ENCODE measurements around the gene DHX16. TPM values are rescaled to one million over a fixed set of nuclear protein-coding genes. Genes with fewer than 3 reads are reported as not detected.
A peak's percentile ranks its signal among the peaks of the same experiment; 100 is the strongest.

DHX16 gene
- total RNA-seq, 1 experiment from 2014 or later = 40.6 TPM

DNA sequence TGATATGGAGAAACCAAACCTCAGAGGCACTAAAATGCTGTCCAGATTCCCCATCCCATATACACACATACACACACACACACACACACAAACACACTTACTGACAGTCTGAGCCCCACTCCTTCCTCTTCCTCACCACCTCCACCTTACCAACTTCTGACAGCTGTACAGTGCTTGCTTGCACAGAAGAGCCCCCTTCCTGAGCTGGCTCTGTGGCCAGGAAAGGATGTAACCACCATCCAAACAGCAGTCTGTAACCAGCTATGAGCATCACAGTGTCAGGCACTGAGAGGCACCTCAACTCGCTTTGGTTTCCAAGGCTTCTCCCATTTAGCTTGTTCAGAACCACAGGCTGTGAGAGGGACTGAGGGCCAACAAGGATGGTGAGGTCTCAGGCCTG is 31.8 kb downstream of the DHX16 start:
- Mint-ChIP-seq H3K36me3 (ENCODE audit: insufficient read depth, unreplicated experiment) (peaks cover 40% of the 10 kb centered on the region), H3K4me1 (ENCODE audit: low read depth, unreplicated experiment) (peaks cover 19% of the 10 kb centered on the region), H3K9me3 (ENCODE audit: unreplicated experiment) (no peaks in the 10 kb centered on the region), H3K27me3 (ENCODE audit: insufficient read depth, unreplicated experiment) (no peaks in the 10 kb centered on the region), H3K27ac (ENCODE audit: unreplicated experiment) (peak overlapping the region; percentile 84), H3K4me3 (ENCODE audit: unreplicated experiment) (no peak overlapping the region)
- no peak for TF ChIP-seq CTCF (IDR thresholded peaks at IDR 0.05; ENCODE audit: insufficient read depth in 1 of 2, low read depth in 1 of 2, low read length in 1 of 2, severe bottlenecking in 1 of 2, unreplicated experiment in 1 of 2)
- Histone ChIP-seq H3K4me3 (ENCODE audit: low read depth, low read length) (no peak overlapping the region), H3K36me3 (ENCODE audit: control insufficient read depth, insufficient read depth, low read length) (peaks cover 3% of the 10 kb centered on the region), H3K9me3 (no peaks in the 10 kb centered on the region), H3K27me3 (replicated peaks; ENCODE audit: control insufficient read depth, insufficient read depth, low read length) (no peaks in the 10 kb centered on the region), H3K4me1 (peaks cover 4% of the 10 kb centered on the region; the same call in 1 of the 2 replicates)
- intact Hi-C loops (cut with micrococcal nuclease; ENCODE audit: unreplicated experiment) = no loop called here
- ChIA-PET POLR2A (interaction anchor here (0.6 to 1.3 kb wide), 3 partner anchors 26 to 1305 kb away, joined by 3 to 6 read pairs (median 4); partner anchors contain the start of gene CFB), CTCF (interaction anchor here (0.6 kb wide), 1 partner anchor 15 kb away, joined by 9 read pairs; no protein-coding TSS in a partner anchor)
- TSS peak; percentile 16 for BruUV-seq (replicated peaks)
- no peak for DNase-seq

DNA sequence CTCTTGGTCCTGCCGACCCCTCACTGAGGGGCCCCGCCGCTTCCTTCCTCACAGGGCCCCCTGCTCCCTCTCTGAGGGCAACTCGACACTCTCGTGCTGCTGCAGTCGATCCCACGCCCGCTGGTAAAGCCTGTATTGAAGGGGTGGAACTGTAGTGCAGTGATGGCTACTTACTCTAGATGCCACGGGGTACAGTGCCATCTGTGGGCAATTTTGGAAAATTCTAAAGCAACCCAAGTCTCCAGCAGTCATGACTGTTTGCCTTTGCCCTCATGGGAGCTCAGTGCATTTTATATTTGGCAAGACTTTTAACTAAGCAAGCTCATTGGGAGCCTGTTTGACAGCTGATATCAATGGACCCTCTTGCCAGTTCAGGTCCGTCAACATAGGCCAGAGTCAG is 32.3 kb downstream of the DHX16 start:
- intact Hi-C loops (cut with micrococcal nuclease; ENCODE audit: unreplicated experiment) = no loop called here
- ChIA-PET CTCF (interaction anchor here (0.6 kb wide), 1 partner anchor 15 kb away, joined by 9 read pairs; no protein-coding TSS in a partner anchor), POLR2A (interaction anchor here (1.3 kb wide), 1 partner anchor 25 kb away, joined by 6 read pairs; no protein-coding TSS in a partner anchor)
- H3K4me1 ChIP-seq = peaks cover 4% of the 10 kb centered on the region; the same call in 1 of the 2 replicates
- H3K4me1 Mint-ChIP-seq (ENCODE audit: low read depth, unreplicated experiment) = peaks cover 14% of the 10 kb centered on the region
- DNase-seq = no peak
- H3K36me3 Mint-ChIP-seq (ENCODE audit: insufficient read depth, unreplicated experiment) = peaks cover 40% of the 10 kb centered on the region
- no peaks in the 10 kb centered on the region for H3K9me3 Mint-ChIP-seq (ENCODE audit: unreplicated experiment)
- peak overlapping the region; percentile 84 for H3K27ac Mint-ChIP-seq (ENCODE audit: unreplicated experiment)
- no peaks in the 10 kb centered on the region for H3K9me3 ChIP-seq
- no TSS peak for BruUV-seq (replicated peaks)
- H3K4me3 Mint-ChIP-seq (ENCODE audit: unreplicated experiment) = no peak overlapping the region
- no peaks in the 10 kb centered on the region for H3K27me3 Mint-ChIP-seq (ENCODE audit: insufficient read depth, unreplicated experiment)
- TF ChIP-seq CTCF (IDR thresholded peaks at IDR 0.05; ENCODE audit: insufficient read depth in 1 of 2, low read depth in 1 of 2, low read length in 1 of 2, severe bottlenecking in 1 of 2, unreplicated experiment in 1 of 2) = no peak
- H3K36me3 ChIP-seq (ENCODE audit: control insufficient read depth, insufficient read depth, low read length) = peaks cover 3% of the 10 kb centered on the region; the same call in 1 of the 2 replicates
- no peak overlapping the region for H3K4me3 ChIP-seq (ENCODE audit: low read depth, low read length)
- H3K27me3 ChIP-seq (replicated peaks; ENCODE audit: control insufficient read depth, insufficient read depth, low read length) = no peaks in the 10 kb centered on the region

- H3K36me3 Mint-ChIP-seq (ENCODE audit: insufficient read depth, unreplicated experiment) = peaks cover 53% of the 10 kb centered on the region
- no peaks in the 10 kb centered on the region for H3K9me3 ChIP-seq
- CTCF ChIA-PET = interaction anchor here (1.1 kb wide), 1 partner anchor 36 kb away, joined by 3 read pairs; the partner anchor contains the start of gene DHX16
- POLR2A ChIA-PET = no interaction called here
- no peak overlapping the region for H3K4me3 Mint-ChIP-seq (ENCODE audit: unreplicated experiment)
- H3K27me3 ChIP-seq (replicated peaks; ENCODE audit: control insufficient read depth, insufficient read depth, low read length) = no peaks in the 10 kb centered on the region
- no peak for DNase-seq
- no peak overlapping the region for H3K27ac Mint-ChIP-seq (ENCODE audit: unreplicated experiment)
- intact Hi-C loops (cut with micrococcal nuclease; ENCODE audit: unreplicated experiment) = no loop called here
- H3K9me3 Mint-ChIP-seq (ENCODE audit: unreplicated experiment) = no peaks in the 10 kb centered on the region
- BruUV-seq (replicated peaks) = no TSS peak
- H3K4me3 ChIP-seq (ENCODE audit: low read depth, low read length) = no peak overlapping the region
- H3K27me3 Mint-ChIP-seq (ENCODE audit: insufficient read depth, unreplicated experiment) = no peaks in the 10 kb centered on the region
- H3K4me1 ChIP-seq = no peaks in the 10 kb centered on the region
- no peak for TF ChIP-seq CTCF (IDR thresholded peaks at IDR 0.05; ENCODE audit: insufficient read depth in 1 of 2, low read depth in 1 of 2, low read length in 1 of 2, severe bottlenecking in 1 of 2, unreplicated experiment in 1 of 2)
- H3K36me3 ChIP-seq (ENCODE audit: control insufficient read depth, insufficient read depth, low read length) = no peaks in the 10 kb centered on the region; the same call in 1 of the 2 replicates
- peaks cover 1% of the 10 kb centered on the region for H3K4me1 Mint-ChIP-seq (ENCODE audit: low read depth, unreplicated experiment)
Observed at GRCh38 chr6:30635834-30636233, 37.0 kb downstream of the DHX16 start.

Measured in Caco-2 (cell line).